ENCODE data around the gene ASTN2.

GRCh38 chr9:116800074-116800473, 614.8 kb downstream of the ASTN2 start:
- no peak for TF ChIP-seq POLR2AphosphoS5 (IDR thresholded peaks at IDR 0.05)
- no peak for TF ChIP-seq CTCF (IDR thresholded peaks at IDR 0.05)

Data from transverse colon (tissue), 4 donors.